SH-SY5Y (cell line): ENCODE measurements around the gene RAB6B.

Experiments
- GATA2 ChIP-seq: IDR thresholded peaks from 2 replicates; pipeline ENCODE4 v1.6.1; 2011; ENCODE audit warnings: mild to moderate bottlenecking, low read depth, low read length
- GATA3 ChIP-seq: IDR thresholded peaks from 2 replicates; pipeline ENCODE4 v1.6.1; 2011; ENCODE audit warnings: low read depth, mild to moderate bottlenecking, low read length, moderate library complexity

RAB6B gene

DNA sequence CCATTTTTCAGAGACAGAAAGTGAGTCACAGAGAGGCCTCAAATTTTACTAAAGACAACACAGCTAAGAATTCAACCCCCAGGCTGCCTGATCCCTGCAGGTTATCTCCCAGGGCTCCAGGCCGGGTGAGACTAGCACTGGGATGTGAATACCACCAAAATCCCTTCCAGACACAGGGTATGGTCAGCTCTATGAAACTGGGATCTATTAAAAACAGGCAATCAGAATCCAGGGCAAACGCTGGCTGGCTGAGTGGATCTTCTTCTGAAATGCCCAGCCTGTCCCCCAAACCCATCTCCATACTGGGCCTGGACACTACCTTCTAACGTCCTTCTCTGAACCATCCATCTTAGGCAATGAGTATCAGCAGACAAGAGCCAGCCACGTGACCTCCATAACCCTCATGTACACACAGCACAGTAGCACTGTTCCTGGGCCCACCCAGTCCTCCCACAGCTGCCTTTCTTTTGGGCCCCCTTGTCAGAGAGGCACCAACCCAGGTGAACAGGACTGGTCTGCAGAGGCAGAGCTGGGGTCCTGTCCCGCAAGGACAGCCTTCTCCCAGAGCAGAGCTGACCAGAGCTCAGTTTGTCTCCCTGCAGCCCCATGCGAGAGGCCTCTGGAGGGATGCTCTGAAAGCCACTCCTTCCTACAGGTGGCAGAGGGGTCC, 1.9 kb downstream of the RAB6B start:
- TF ChIP-seq GATA3 (no peak), GATA2 (no peak)

DNA sequence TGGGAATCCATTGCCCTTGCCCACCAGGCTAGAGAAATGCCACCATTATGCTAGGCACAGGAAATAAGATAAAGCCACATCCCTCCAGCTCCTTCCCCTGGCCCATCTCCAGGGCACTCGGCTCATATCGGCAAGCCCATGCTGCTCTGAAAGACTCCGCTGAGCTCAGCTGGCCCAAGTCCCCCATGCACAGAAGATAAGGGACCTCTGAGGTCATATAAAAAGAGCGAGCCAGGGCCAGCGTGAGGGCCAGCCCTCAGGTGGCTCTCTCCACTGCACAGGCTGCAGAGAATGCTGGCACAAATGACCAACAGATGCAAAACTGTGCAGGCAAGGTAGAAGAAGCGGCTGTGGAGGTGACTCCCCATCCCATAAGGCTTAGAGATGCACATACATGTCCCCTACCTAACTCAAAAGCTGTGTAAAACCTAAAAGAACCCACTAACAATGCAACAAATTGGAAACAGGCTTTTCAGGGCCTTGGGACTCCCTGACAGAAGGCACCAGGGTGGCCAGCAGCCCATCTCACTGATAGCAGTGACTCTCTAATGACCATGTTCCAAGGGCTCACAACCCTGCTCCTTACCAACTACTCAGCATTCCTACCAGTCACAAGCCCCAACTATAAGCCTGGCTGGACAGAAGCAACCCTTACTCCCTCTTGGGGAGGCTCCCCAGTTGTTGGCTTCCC, 3.0 kb downstream of the RAB6B start:
- TF ChIP-seq GATA2 (no peak), GATA3 (no peak)

DNA sequence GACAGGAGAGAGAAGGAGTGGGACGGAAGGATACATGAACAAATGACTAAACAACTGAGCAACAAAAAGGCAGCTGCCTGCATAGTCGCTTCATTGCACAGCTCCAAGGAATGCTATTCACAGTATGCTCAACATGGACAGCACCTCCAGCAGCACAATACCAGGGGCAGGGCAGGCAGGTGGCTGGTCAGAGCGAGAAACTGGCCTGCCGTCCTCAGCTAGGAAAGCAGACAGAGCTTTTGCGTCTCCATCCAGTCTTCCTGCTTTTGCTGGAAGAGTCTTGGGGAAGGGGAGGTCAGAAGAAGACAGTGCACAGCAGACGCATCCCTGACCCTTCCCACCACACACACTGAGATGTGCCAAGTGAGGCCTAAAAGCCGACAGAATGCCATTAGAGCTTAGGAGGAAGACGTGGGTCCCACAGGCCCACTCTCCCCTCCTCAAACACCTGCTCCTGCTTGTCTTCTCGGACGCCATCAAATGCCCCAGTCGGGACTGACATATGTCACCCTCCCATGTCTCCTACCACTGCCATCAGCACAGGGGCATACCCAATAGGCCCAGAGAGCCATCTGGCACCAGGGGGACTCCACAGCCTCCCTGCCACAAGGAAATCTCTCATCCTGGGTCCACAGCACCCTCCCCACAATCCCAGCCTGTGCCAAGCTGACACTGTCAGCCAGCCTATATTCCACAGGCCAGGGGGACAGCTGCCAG, 3.9 kb downstream of the RAB6B start:
- no peak for TF ChIP-seq GATA2
- no peak for TF ChIP-seq GATA3

DNA sequence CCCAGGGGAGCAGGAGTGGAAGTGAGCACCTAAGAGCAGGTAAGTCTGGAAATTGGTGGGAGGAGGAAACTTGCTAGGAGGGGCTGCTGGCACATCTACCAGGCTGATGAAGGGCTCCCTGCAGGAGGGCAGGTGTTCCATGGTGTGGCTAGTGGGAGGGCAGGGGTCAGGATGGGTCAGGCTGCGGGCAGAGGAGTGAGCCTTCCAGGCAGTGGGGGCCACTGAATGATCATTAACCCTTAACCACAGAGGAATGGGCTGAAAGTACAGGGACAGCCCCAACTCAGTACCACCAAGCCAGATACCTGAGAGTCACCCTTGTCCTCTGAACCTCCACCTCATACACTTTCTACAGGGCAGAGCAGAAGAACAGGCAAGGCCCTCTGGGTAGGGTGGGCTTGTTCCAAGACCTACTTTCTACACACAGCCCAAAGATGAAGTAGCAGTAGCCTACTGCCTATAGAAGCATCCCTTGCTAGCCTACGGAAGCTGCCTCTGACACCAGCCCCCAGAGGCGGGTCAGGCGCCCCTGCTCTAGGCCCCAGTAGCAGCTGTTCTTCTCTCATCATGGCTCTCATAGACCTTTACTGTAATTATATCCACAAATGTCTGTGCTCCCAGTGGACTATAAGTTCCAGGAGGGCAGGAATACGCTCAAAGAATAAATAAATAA, 4.6 kb downstream of the RAB6B start:
- TF ChIP-seq GATA2 (no peak), GATA3 (no peak)

DNA sequence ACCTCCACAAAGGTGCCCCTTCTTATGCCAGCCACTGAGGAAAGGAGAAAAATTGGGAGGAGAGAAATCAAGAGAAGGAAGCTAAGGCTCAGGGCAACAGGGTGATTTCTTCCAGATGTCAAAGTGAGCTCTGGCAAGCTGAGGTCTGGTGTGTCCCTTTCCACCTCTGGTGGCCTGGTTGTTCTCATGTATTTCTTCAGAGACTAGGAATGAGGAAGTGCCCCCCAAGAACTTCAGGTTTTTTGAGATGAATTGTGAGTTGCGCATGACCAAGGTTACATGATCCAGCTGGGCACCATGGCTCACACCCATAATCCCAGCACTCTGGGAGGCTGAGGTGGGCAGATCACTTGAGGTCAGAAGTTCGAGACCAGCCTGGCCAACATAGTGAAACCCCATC, 5.6 kb downstream of the RAB6B start:
- TF ChIP-seq GATA3 (no peak), GATA2 (no peak)

DNA sequence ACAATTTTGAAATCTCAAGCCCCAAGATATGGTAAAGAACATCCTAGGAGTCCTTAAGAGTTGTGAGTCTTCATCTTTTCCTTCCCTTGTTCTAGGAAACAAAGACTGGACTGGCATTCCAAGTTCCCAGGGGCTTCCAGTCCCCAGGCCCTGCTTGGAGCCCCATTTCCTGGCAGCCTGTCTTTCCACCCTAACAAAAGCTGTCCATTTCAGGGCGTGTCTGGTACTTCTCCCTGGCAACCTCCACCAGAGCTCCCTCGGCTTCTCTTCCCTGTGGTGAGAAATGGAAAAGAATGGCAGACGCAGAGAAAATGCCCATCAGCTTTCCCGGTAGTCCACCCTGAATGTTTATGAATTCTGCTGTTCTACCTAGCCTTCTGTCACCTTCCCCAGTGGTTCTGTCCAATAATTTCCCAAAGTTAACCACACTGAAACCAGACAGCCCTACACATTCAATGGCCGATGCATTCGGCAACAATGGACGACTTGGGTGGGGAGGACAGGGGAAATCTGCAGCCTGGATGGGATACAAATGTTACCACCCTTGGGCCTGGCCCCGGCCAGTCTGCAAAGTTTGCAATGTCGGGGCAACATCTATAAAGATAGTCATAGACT, 6.8 kb downstream of the RAB6B start:
- TF ChIP-seq GATA3 (no peak), GATA2 (no peak)

DNA sequence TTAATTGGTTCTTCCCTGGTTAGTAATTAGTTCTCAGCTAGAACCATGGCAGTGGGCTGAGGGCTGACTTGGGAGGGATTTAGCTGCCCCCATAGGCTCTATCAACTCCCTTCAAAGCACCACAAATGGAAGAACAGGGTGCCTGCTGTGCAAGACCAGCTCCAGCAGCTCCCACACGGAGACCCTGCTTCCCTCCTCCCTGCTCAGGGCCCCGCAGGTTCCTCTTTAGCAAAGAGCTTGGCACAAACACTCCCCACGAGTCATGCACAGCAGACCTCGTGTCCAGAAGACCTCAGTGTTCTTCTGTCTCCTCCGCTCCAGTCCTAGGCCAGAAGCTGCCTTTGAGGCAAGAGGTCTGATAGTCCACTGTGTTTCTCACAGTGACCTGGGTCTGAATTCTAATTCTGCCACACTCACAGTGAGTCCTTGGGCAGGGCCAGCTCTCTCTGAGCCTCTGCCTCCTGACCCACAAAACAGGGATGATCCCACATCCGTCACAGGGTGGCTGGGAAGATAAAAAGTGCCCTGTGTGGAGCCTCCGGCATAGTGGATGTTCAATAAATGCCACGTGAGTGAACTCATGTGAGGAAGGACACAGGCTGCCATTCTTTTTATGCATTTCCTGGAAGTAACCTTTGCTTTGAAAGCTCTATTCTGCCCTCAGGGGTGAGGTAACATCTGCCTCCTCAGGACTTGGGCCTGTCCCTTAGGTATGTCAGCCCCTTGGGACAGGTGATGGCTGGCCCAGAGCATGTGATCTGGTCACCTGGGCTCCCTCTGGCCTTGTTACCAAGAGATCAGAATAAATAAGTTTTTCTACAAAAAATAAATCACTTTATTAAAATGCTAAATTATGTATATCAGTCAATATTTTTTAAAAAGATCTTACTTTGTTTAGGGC, 7.6 kb downstream of the RAB6B start:
- TF ChIP-seq GATA3 (no peak), GATA2 (no peak)

DNA sequence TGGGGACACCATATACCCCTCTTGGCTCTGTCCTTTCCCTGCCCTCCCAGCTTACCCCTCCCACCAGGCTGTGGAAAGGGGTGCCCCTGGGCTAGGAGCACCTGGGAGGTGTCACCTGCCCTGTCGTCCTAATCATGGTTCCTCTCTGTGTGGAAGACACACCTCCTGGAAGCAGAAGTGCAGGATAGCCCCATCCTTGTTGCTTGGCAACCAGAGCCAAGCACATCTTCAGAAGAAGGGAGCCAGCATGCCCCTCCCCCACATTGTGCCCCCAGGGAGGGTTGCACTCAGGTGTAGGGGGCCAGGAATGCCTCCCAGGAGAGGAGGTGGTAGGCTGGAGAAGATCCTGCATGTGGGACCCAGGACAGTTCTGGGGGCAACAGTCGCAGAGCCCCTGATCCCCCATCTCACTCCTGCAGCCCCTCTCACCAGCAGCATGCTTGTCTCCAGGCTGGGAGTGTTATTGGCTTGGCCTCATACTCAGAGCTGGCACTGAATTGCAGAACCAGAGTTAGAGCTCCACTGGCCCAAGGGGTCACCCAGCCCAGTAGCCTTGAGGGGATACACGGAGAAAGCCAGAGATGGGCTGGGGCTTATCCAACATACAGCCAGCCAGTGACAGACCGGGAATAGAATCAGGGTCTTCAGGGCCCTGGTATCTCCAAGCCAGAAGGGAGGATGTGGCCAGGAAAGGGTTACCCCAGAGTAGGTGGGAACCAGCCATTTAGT, 8.4 kb downstream of the RAB6B start:
- TF ChIP-seq GATA3 (no peak), GATA2 (no peak)

DNA sequence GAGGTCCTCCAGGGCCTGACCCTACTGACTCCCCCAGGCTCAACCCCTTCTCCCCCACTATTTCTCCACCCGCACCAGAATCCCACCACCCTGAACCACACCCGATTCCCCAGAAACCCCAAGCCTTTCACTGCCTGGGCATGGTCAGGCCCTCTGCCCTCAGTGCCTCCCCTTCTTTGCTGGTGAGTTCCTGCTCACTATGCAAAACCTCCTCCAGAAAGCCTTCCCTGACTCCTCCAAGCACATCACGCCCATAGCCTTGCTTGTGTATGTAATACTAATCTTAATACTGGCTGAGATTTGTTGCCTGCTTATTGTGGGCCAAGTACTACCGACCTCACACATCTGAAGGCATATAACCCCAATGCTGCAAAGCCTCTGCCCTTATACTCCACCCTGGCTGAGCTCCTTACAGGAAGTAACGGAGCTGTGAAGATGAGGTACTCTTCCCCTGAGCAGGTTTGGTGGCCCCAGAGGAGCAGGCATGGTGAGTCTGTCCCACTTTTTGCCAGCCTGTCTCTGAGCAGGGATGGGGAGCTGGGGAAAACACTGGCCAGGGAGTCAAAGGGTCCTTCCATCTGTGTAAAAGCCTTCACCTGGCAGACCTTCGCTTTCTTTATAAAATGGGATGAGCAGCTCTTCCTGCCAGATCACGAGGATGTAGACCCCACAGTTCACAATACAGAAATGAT, 9.5 kb downstream of the RAB6B start:
- TF ChIP-seq GATA3: no peak
- TF ChIP-seq GATA2: no peak

DNA sequence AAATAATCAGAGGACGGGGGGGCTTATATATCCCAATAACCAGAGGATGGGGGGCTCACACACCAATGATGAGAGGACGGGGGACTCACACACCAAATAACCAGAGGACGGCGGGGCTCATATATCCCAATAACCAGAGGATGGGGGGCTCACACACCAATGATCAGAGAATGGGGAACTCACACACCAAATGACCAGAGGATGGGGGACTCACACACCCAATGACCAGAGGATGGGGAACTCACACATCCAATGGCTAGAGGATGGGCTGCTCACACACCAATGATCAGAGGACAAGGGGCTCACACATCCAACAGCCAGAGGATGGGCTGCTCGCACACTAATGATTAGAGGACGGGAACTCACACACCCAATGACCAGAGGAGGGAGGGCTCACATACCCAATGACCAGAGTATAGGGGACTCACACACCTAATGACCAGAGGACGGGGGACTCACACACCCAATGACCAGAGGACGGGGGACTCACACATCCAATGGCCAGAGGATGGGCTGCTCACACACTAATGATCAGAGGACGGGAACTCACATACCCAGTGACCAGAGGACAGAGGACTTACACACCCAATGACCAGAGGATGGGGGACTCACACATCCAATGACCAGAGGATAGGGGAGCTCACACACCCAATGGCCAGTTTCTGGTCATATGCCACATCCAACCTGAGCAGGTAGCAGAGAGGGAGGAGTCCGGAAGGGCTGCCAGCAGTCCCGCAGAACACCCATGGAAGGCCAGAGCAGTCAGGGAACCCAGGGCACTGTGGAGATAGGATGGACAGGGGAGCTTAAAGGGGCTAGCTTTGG, 10.6 kb downstream of the RAB6B start:
- no peak for TF ChIP-seq GATA3
- TF ChIP-seq GATA2: no peak
